Common myeloid progenitor, CD34-positive (primary cell): ENCODE measurements around the gene B3GNT8.

Experiments
- CTCF ChIA-PET: fragments of 350-600 bp; sonication (Branson Sonifier 250); formaldehyde crosslinking; loops from one replicate; lab custom pipeline; 2021; ENCODE audit warnings: antibody characterized with exemption; lab: Charles Lee
- POLR2A ChIA-PET: fragments of 350-600 bp; sonication (Branson Sonifier 250); formaldehyde crosslinking; loops from one replicate; lab custom pipeline; 2021; ENCODE audit warnings: antibody characterized with exemption; lab: Charles Lee
- DNase-seq, 3 donors: peaks; one replicate each; pipeline versions ENCODE4 v3.0.0 to v3.0.0-alpha.2; 2013
- H3K27ac ChIP-seq, 2 experiments: 1 replicate in 1 of 2; 2 replicates in 1 of 2; pipeline ENCODE4 v1.7.0; 2013; ENCODE audit warnings: inconsistent platforms in 2 of 2, low read length in 2 of 2, mild to moderate bottlenecking in 2 of 2, low read depth in 1 of 2, moderate library complexity in 1 of 2; ENCODE audit not compliant: severe bottlenecking in 2 of 2, insufficient read depth in 1 of 2, poor library complexity in 1 of 2
- H3K27me3 ChIP-seq, 5 experiments: replicated peaks in 2 of 5; 1 replicate in 3 of 5; 2 replicates in 2 of 5; pipeline versions ENCODE4 v1.6.1 to v1.7.0; 2013; ENCODE audit warnings: low read length in 4 of 5, mild to moderate bottlenecking in 2 of 5, moderate library complexity in 2 of 5, inconsistent platforms in 1 of 5; ENCODE audit not compliant: insufficient read depth in 5 of 5, control insufficient read depth in 4 of 5
- H3K36me3 ChIP-seq, 4 experiments: 1 replicate in 2 of 4; 2 replicates in 2 of 4; pipeline versions ENCODE4 v1.6.1 to v1.7.0; 2013; ENCODE audit warnings: low read length in 3 of 4, control low read depth in 1 of 4, mild to moderate bottlenecking in 1 of 4; ENCODE audit not compliant: control insufficient read depth in 4 of 4, insufficient read depth in 4 of 4
- H3K4me1 ChIP-seq, 4 experiments: 1 replicate in 3 of 4; 2 replicates in 1 of 4; pipeline versions ENCODE4 v1.6.1 to v1.7.1; 2013; ENCODE audit warnings: low read length in 3 of 4, mild to moderate bottlenecking in 3 of 4, control low read depth in 1 of 4, inconsistent platforms in 1 of 4, moderate library complexity in 1 of 4; ENCODE audit not compliant: control insufficient read depth in 4 of 4, insufficient read depth in 4 of 4; ENCODE audit errors: control extremely low read depth in 1 of 4
- H3K4me3 ChIP-seq, 7 experiments: 1 replicate in 4 of 7; 2 replicates in 3 of 7; pipeline versions ENCODE4 v1.5.1 to v1.7.0; 2013; ENCODE audit warnings: mild to moderate bottlenecking in 7 of 7, low read length in 6 of 7, moderate library complexity in 6 of 7, inconsistent platforms in 2 of 7, low read depth in 2 of 7, control low read depth in 1 of 7; ENCODE audit not compliant: insufficient read depth in 4 of 7, control insufficient read depth in 1 of 7; ENCODE audit errors: extremely low read depth in 1 of 7
- H3K9me3 ChIP-seq, 5 experiments: 1 replicate in 4 of 5; 2 replicates in 1 of 5; pipeline versions ENCODE4 v1.6.1 to v1.7.1; 2013; ENCODE audit warnings: low read length in 4 of 5, mild to moderate bottlenecking in 2 of 5, inconsistent platforms in 1 of 5, low read depth in 1 of 5, moderate library complexity in 1 of 5; ENCODE audit not compliant: control insufficient read depth in 4 of 5, insufficient read depth in 2 of 5; ENCODE audit errors: control extremely low read depth in 1 of 5
- WGBS: methylation state at CpG from one replicate; pipeline ENCODE4 v1.1.5; 2013; ENCODE audit not compliant: insufficient coverage; 5-methylcytosine and 5-hydroxymethylcytosine counted together

The B3GNT8 gene

DNA sequence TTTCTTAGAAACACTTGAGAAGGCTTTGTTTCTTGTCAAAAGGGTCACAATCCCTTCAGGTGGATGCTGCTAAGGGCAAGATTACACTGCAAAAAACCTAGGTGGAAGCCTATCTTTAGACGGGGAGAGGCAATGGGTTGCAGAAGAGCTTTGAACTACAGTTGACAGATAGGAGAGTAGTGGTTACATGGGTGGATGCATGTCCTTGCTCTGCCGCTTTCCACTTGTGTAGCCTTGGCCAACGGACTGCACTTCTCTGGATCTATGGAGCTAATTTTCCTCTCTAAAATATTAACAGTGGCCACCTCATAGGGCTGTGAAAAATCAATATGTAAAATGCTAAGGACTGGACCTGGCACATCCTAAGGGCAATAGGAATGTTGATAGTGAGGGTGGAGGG is 28.6 kb downstream of the B3GNT8 start:
- peaks cover 22 to 39% (median 31%) of the 10 kb centered on the region in 4 experiments for H3K4me1 ChIP-seq
- POLR2A ChIA-PET = interaction anchor here (0.6 to 1.0 kb wide), 2 partner anchors 36 to 46 kb away, joined by 3 to 4 read pairs; no protein-coding TSS in a partner anchor
- WGBS = 73% methylated on average over 3 of the region's 3 CpGs
- H3K9me3 ChIP-seq = no peaks in the 10 kb centered on the region
- H3K27me3 ChIP-seq = no peaks in the 10 kb centered on the region
- peak overlapping the region in 6 of 7 experiments; percentile 86 to 99 (median 97) for H3K4me3 ChIP-seq
- DNase-seq = no peak
- CTCF ChIA-PET = interaction anchor here (0.6 to 1.1 kb wide), 4 partner anchors 11 to 39 kb away, joined by 3 read pairs; no protein-coding TSS in a partner anchor
- peaks cover 3 to 12% (median 8%) of the 10 kb centered on the region in 4 experiments for H3K36me3 ChIP-seq
- peak overlapping the region; percentile 100 for H3K27ac ChIP-seq

DNA sequence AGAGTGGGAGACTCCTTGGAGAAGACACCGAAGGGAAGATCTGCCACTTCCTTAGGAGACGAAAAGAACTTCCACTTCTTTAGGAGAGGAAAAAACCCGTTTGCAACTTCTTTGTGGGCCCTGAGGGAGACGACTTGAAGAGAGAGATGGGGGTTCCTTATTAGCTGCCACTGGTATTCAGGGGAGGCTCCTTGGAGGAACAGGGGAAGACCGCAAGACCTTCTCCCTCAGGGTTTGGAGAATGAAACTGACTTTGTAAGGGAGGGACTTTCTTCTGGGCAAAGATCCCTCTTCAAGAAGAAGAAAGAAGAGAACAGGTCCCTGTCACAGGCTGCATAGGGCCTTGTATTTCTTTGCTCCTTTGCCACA is 29.1 kb downstream of the B3GNT8 start:
- POLR2A ChIA-PET = no interaction called here
- DNase-seq = peak in 2 of 3 donors; percentile 34 to 36
- H3K27ac ChIP-seq = peak overlapping the region; percentile 100
- no peaks in the 10 kb centered on the region for H3K27me3 ChIP-seq
- WGBS = 0% methylated on average over 5 of the region's 5 CpGs
- CTCF ChIA-PET = interaction anchor here (0.8 to 1.1 kb wide), 3 partner anchors 12 to 34 kb away, joined by 3 read pairs; no protein-coding TSS in a partner anchor
- peaks cover 3 to 8% (median 7%) of the 10 kb centered on the region in 4 experiments for H3K36me3 ChIP-seq
- no peaks in the 10 kb centered on the region for H3K9me3 ChIP-seq
- peaks cover 22 to 35% (median 29%) of the 10 kb centered on the region in 4 experiments for H3K4me1 ChIP-seq
- peak overlapping the region; percentile 80 to 99 (median 96) for H3K4me3 ChIP-seq

DNA sequence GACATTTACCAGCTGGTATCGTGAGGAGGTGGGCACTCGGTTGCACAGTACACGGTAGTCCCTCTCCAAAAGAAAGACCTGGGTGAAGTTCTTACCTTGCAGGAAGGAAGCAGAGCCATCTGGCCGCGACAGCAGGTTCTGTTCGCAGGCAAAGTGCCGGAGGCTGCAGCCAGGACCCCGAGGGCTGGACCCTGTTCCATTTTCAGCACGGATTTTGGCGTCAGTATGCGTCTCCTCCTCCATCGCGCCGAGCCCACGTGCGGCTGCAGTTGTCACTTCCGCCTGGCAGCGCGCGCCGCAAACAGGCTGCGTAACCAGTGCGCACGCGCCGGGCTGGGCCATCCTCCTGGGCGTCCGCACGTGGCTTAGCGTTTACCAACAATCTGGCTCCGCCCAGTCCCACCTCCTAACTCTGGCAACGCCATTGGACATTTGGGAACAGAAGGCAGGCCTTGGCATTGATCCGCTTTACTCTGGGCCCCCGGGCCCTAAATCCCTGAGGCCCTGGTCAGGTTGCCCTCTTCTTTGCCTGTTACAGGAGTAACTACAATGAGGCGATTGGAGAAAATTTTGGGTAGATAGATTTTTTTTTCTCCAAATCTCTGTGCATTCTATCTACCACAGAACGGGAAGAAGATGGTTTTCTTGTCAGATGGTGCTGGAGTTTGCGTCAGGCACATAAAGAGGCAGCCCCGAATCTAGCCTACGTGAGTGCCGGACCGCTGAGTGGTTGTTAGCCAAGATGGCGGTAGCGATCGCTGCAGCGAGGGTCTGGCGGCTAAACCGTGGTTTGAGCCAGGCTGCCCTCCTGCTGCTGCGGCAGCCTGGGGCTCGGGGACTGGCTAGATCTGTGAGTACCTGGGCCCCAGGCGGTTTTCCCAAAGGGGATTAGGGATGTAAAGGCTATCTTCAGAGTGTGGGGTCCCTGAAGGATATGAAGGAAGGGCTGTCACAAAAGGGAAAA is 29.8 kb downstream of the B3GNT8 start, which contains the start of the genes BCKDHA and EXOSC5:
BCKDHA (plus strand) TSS at position 733 of the 964 bp plus-strand sequence; CDS start at position 743, 10 bp downstream.
EXOSC5 (minus strand) TSS at position 274 of the 964 bp plus-strand sequence; CDS start at position 243, 31 bp downstream.
- Histone ChIP-seq H3K4me3 (peak within 1 kb of the TSS; percentile 80 to 99 (median 96)), H3K27me3 (no peaks in the 10 kb centered on the region), H3K36me3 (peaks cover 0 to 10% (median 7%) of the 10 kb centered on the region in 4 experiments), H3K9me3 (no peaks in the 10 kb centered on the region), H3K4me1 (peaks cover 22 to 35% (median 29%) of the 10 kb centered on the region in 4 experiments), H3K27ac (peak within 1 kb of the TSS; percentile 100)
- POLR2A ChIA-PET = interaction anchor here (0.6 kb wide), 1 partner anchor 19 kb away, joined by 3 read pairs; no protein-coding TSS in a partner anchor
- DNase-seq = peak; percentile 100
- CTCF ChIA-PET = interaction anchor here (1.1 to 1.3 kb wide), 2 partner anchors 9 to 45 kb away, joined by 3 to 4 read pairs; no protein-coding TSS in a partner anchor
- WGBS = under 1% methylated on average over 47 of the region's 50 CpGs

DNA sequence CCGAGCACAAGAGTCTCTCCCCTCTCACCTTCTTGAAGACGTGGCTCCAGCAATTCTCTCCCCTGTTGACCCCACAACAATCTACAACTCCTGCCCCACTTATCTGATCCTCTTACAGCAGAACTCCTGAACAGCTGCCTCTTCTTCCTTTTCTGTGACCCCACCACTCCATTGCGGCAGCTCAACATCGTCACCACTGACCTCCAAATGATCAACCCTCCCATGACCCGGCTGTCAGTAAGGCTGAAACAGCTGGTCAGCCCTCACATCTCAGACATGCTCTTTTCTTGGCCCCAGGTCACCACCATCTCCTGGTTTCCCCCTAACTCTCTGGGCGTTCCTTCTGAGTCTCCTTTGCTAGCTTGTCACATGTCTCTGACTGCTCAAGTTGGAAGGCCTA is 31.8 kb downstream of the B3GNT8 start:
- DNase-seq = no peak
- Histone ChIP-seq H3K9me3 (no peaks in the 10 kb centered on the region), H3K4me3 (peak overlapping the region in 1 of 7 experiments; percentile 35), H3K36me3 (peaks cover 5 to 26% (median 19%) of the 10 kb centered on the region in 4 experiments), H3K4me1 (peaks cover 22 to 35% (median 29%) of the 10 kb centered on the region in 4 experiments), H3K27me3 (no peaks in the 10 kb centered on the region), H3K27ac (peak overlapping the region in 1 of 2 experiments; percentile 67)
- ChIA-PET CTCF (no interaction called here), POLR2A (no interaction called here)
- 83% methylated on average over 6 of the region's 6 CpGs for WGBS

DNA sequence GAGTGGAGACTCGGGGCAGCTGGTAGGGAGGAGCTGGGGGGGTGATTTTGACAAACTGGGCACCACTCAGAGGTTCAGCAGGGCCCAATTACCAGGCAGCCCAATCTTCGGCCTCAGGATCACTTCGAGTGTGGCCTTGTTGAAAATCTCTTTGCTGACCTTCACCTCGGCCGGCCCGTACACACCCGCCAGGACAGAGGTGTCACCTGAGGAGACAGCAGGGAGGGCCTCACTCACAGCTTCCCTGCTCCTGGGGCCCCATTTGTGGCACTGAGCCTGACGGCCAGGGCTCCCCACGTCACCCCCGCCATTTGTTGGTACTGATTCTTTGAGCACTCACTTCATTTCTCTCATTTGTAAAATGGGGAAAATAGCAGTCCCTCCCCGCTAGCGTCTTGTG is 34.4 kb downstream of the B3GNT8 start:
- WGBS = 97% methylated on average over 12 of the region's 12 CpGs
- POLR2A ChIA-PET = no interaction called here
- Histone ChIP-seq H3K27me3 (no peaks in the 10 kb centered on the region), H3K27ac (no peak overlapping the region), H3K4me1 (peaks cover 7 to 22% (median 16%) of the 10 kb centered on the region in 4 experiments), H3K36me3 (peaks cover 8 to 48% (median 34%) of the 10 kb centered on the region in 4 experiments), H3K9me3 (no peaks in the 10 kb centered on the region), H3K4me3 (no peak overlapping the region)
- DNase-seq = no peak
- CTCF ChIA-PET = interaction anchor here (0.9 to 1.6 kb wide), 2 partner anchors 24 to 38 kb away, joined by 3 to 5 read pairs; no protein-coding TSS in a partner anchor

DNA sequence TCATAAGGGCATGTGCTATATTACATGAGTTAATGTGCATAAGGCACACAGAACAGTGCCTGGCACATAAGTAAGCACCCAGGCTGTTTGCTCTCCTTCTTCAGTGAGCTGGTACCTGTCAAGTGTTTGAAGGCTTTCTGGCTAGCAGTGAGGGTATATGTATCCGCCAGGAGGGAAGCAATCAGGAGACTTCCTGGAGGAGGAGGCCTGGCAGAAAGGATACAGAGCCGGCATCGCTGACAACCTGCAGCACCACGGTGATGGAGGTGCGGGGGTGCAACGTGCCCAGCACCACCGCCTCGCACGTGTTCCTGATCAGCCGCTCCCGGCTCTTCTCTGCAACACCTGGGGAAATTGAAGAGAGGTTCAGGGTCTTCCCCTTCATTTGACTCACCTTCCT is 35.6 kb downstream of the B3GNT8 start:
- H3K27me3 ChIP-seq = no peaks in the 10 kb centered on the region
- H3K27ac ChIP-seq = no peak overlapping the region
- POLR2A ChIA-PET = no interaction called here
- DNase-seq = no peak
- CTCF ChIA-PET = interaction anchor here (1.3 kb wide), 1 partner anchor 11 kb away, joined by 3 read pairs; no protein-coding TSS in a partner anchor
- H3K4me1 ChIP-seq = peaks cover 5 to 15% (median 13%) of the 10 kb centered on the region in 4 experiments
- H3K4me3 ChIP-seq = no peak overlapping the region
- 88% methylated on average over 11 of the region's 11 CpGs for WGBS
- peaks cover 12 to 58% (median 42%) of the 10 kb centered on the region in 4 experiments for H3K36me3 ChIP-seq
- no peaks in the 10 kb centered on the region for H3K9me3 ChIP-seq
